IPS DF 6.9 (cell line): ENCODE results near the gene BCL11A.

Experiments
- DNase-seq: peaks from one replicate; pipeline ENCODE4 v3.0.0-alpha.2; 2013; ENCODE audit warnings: low read depth, low spot score
- H3K27ac ChIP-seq: one replicate; pipeline ENCODE4 v1.5.1; 2013; ENCODE audit warnings: low read length, control low read depth
- H3K27me3 ChIP-seq: 2 replicates; pipeline ENCODE4 v1.6.1; 2013; ENCODE audit warnings: mild to moderate bottlenecking, low read length; ENCODE audit not compliant: control insufficient read depth, insufficient read depth
- H3K36me3 ChIP-seq: 2 replicates; pipeline ENCODE4 v1.6.1; 2013; ENCODE audit warnings: low read length; ENCODE audit not compliant: control insufficient read depth, insufficient read depth
- H3K4me1 ChIP-seq: 2 replicates; pipeline ENCODE4 v1.6.1; 2013; ENCODE audit warnings: low read length; ENCODE audit not compliant: control insufficient read depth, insufficient read depth
- H3K4me3 ChIP-seq: 2 replicates; pipeline ENCODE4 v1.5.1; 2013; ENCODE audit warnings: mild to moderate bottlenecking, low read length
- H3K9me3 ChIP-seq: 2 replicates; pipeline ENCODE4 v1.6.1; 2013; ENCODE audit warnings: low read length, inconsistent platforms; ENCODE audit not compliant: control insufficient read depth, insufficient read depth
- WGBS: extraction: QIAGEN DNeasy Blood & Tissue Kit; methylation state at CpG from one replicate; pipeline ENCODE4 v1.1.7; 2013; ENCODE audit warnings: mixed read lengths, missing lambda C conversion rate; ENCODE audit not compliant: insufficient read length, insufficient coverage; 5-methylcytosine and 5-hydroxymethylcytosine counted together

Gene BCL11A

GRCh38 chr2:60581433-60582282, 28.2 kb upstream of the BCL11A start:
- Histone ChIP-seq H3K27ac (no peak overlapping the region), H3K4me3 (peak overlapping the region; percentile 44; the same call in 1 of the 2 replicates), H3K36me3 (no peaks in the 10 kb centered on the region), H3K4me1 (no peaks in the 10 kb centered on the region), H3K27me3 (no peaks in the 10 kb centered on the region), H3K9me3 (no peaks in the 10 kb centered on the region)
- DNase-seq = no peak
- no CpG with 5 or more reads among the region's 59 CpGs for WGBS

GRCh38 chr2:60577682-60578283, 24.3 kb upstream of the BCL11A start:
- Histone ChIP-seq H3K27ac (no peak overlapping the region), H3K36me3 (no peaks in the 10 kb centered on the region), H3K9me3 (no peaks in the 10 kb centered on the region), H3K4me1 (no peaks in the 10 kb centered on the region), H3K4me3 (no peak overlapping the region), H3K27me3 (no peaks in the 10 kb centered on the region)
- no peak for DNase-seq
- no CpG with 5 or more reads among the region's 6 CpGs for WGBS

GRCh38 chr2:60573251-60573650, 19.8 kb upstream of the BCL11A start:
- no CpG with 5 or more reads among the region's 3 CpGs for WGBS
- H3K27ac ChIP-seq = no peak overlapping the region
- H3K4me1 ChIP-seq = no peaks in the 10 kb centered on the region
- no peaks in the 10 kb centered on the region for H3K36me3 ChIP-seq
- H3K4me3 ChIP-seq = no peak overlapping the region
- DNase-seq = no peak
- H3K9me3 ChIP-seq = no peaks in the 10 kb centered on the region
- H3K27me3 ChIP-seq = peaks cover 4% of the 10 kb centered on the region; the same call in 1 of the 2 replicates

- H3K4me3 ChIP-seq = no peak overlapping the region
Observed at GRCh38 chr2:60570251-60570650, 16.8 kb upstream of the BCL11A start.

GRCh38 chr2:60569680-60570111, 16.2 kb upstream of the BCL11A start:
- no peak overlapping the region for H3K27ac ChIP-seq
- H3K4me1 ChIP-seq = 0 out of 2 replicates have a peak, but pooled peaks cover 1% of the 10 kb centered on the region
- WGBS = no CpG with 5 or more reads among the region's 13 CpGs
- H3K9me3 ChIP-seq = no peaks in the 10 kb centered on the region
- no peak for DNase-seq
- peak overlapping the region; percentile 33; the same call in 1 of the 2 replicates for H3K4me3 ChIP-seq
- H3K36me3 ChIP-seq = no peaks in the 10 kb centered on the region
- H3K27me3 ChIP-seq = peaks cover 4% of the 10 kb centered on the region; the same call in 1 of the 2 replicates

More at GRCh38 chr2:60570251-60570650, 16.8 kb upstream of the BCL11A start:
- H3K9me3 ChIP-seq = no peaks in the 10 kb centered on the region
- H3K36me3 ChIP-seq = no peaks in the 10 kb centered on the region
- H3K27ac ChIP-seq = no peak overlapping the region
- 0 out of 2 replicates have a peak, but pooled peaks cover 1% of the 10 kb centered on the region for H3K4me1 ChIP-seq
- no peak for DNase-seq
- no CpG with 5 or more reads among the region's 9 CpGs for WGBS
- peaks cover 4% of the 10 kb centered on the region; the same call in 1 of the 2 replicates for H3K27me3 ChIP-seq

GRCh38 chr2:60567919-60568768, 14.7 kb upstream of the BCL11A start:
- no peak for DNase-seq
- Histone ChIP-seq H3K27me3 (peaks cover 4% of the 10 kb centered on the region; the same call in 1 of the 2 replicates), H3K36me3 (no peaks in the 10 kb centered on the region), H3K9me3 (no peaks in the 10 kb centered on the region), H3K4me1 (0 out of 2 replicates have a peak, but pooled peaks cover 1% of the 10 kb centered on the region), H3K4me3 (no peak overlapping the region), H3K27ac (no peak overlapping the region)
- no CpG with 5 or more reads among the region's 11 CpGs for whole genome bisulfite sequencing

GRCh38 chr2:60567096-60567495, 13.6 kb upstream of the BCL11A start:
- peaks cover 4% of the 10 kb centered on the region; the same call in 1 of the 2 replicates for H3K27me3 ChIP-seq
- DNase-seq = no peak

GRCh38 chr2:60565472-60565871, 12.0 kb upstream of the BCL11A start:
- H3K36me3 ChIP-seq = no peaks in the 10 kb centered on the region
- 0 out of 2 replicates have a peak, but pooled peaks cover 3% of the 10 kb centered on the region for H3K4me1 ChIP-seq
- peaks cover 4% of the 10 kb centered on the region; the same call in 1 of the 2 replicates for H3K27me3 ChIP-seq
- no peak for DNase-seq
- H3K27ac ChIP-seq = no peak overlapping the region
- no peak overlapping the region for H3K4me3 ChIP-seq
- no CpG with 5 or more reads among the region's 3 CpGs for WGBS
- no peaks in the 10 kb centered on the region for H3K9me3 ChIP-seq

More at GRCh38 chr2:60567096-60567495, 13.6 kb upstream of the BCL11A start:
- no peak overlapping the region for H3K4me3 ChIP-seq
- WGBS = no CpG with 5 or more reads among the region's 4 CpGs
- H3K9me3 ChIP-seq = no peaks in the 10 kb centered on the region
- 0 out of 2 replicates have a peak, but pooled peaks cover 1% of the 10 kb centered on the region for H3K4me1 ChIP-seq
- H3K27ac ChIP-seq = no peak overlapping the region
- H3K36me3 ChIP-seq = no peaks in the 10 kb centered on the region

GRCh38 chr2:60560734-60561644, 7.5 kb upstream of the BCL11A start:
- WGBS = no CpG with 5 or more reads among the region's 5 CpGs
- no peak for DNase-seq
- H3K27me3 ChIP-seq = no peaks in the 10 kb centered on the region

More at GRCh38 chr2:60560734-60561644, 7.5 kb upstream of the BCL11A start:
- 0 out of 2 replicates have a peak, but pooled peaks cover 1% of the 10 kb centered on the region for H3K4me1 ChIP-seq
- no peaks in the 10 kb centered on the region for H3K36me3 ChIP-seq
- no peaks in the 10 kb centered on the region for H3K9me3 ChIP-seq
- H3K4me3 ChIP-seq = no peak overlapping the region
- no peak overlapping the region for H3K27ac ChIP-seq
